ENCODE results near the gene TMEM132C. TPM values are rescaled to one million over a fixed set of nuclear protein-coding genes. Genes with fewer than 3 reads are reported as not detected.

The TMEM132C gene
- total and polyA plus RNA-seq, 2 of the 8 experiments (the other 6 are each of a cell fraction or from before 2014, with no cell fraction given) = 0.23 to 0.76 TPM

- TF ChIP-seq CTBP2 (IDR thresholded peaks at IDR 0.05; ENCODE audit: borderline replicate concordance, insufficient read depth, insufficient read length, low read length) (no peak), CBX5 (IDR thresholded peaks at IDR 0.05; ENCODE audit: low read depth, low read length) (no peak)
Observed at GRCh38 chr12:128606538-128606937, 339.6 kb downstream of the TMEM132C start (continued).
